Measurements from ENCODE around the gene MEGF11.

GRCh38 chr15:66120422-66120821 is 133.1 kb downstream of the MEGF11 start:
- no peak for TF ChIP-seq CTCF (tag by site-specific recombination; IDR thresholded peaks at IDR 0.05)
- no peak for TF ChIP-seq ZNF596 (tag by site-specific recombination; IDR thresholded peaks at IDR 0.05)
- TF ChIP-seq ZNF792 (tag by site-specific recombination; IDR thresholded peaks at IDR 0.05) = no peak
- TF ChIP-seq BCL11B (tag by site-specific recombination; IDR thresholded peaks at IDR 0.05; ENCODE audit: low read depth) = no peak
- TF ChIP-seq ZSCAN5A (tag by site-specific recombination; IDR thresholded peaks at IDR 0.05) = no peak
- no peak for TF ChIP-seq BCL11A (tag by site-specific recombination; IDR thresholded peaks at IDR 0.05; ENCODE audit: low read depth)
- no peak for TF ChIP-seq ZNF610 (tag by site-specific recombination; IDR thresholded peaks at IDR 0.05; ENCODE audit: borderline replicate concordance)
- TF ChIP-seq YY1 (tag by site-specific recombination; IDR thresholded peaks at IDR 0.05) = no peak
- TF ChIP-seq ZBTB49 (tag by site-specific recombination; IDR thresholded peaks at IDR 0.05; ENCODE audit: low read depth) = no peak
- TF ChIP-seq ZNF549 (tag by site-specific recombination; IDR thresholded peaks at IDR 0.05) = no peak
- TF ChIP-seq ZNF529 (tag by site-specific recombination; IDR thresholded peaks at IDR 0.05; ENCODE audit: insufficient replicate concordance) = no peak
- no peak for TF ChIP-seq ZNF843 (tag by site-specific recombination; IDR thresholded peaks at IDR 0.05)
